CD4-positive, alpha-beta T cell (primary cell): ENCODE data around the gene COMTD1. TPM values are rescaled to one million over a fixed set of nuclear protein-coding genes. Genes with fewer than 3 reads are reported as not detected.
A peak's percentile ranks its signal among the peaks of the same experiment; 100 is the strongest.

Experiments used
- ATAC-seq: fragments of 200-7000 bp; cut with Tn5 transposase; one replicate; pipeline ENCODE4 v1.10.0; 2022; ENCODE audit warnings: mild to moderate bottlenecking; ENCODE audit not compliant: poor library complexity
- CTCF ChIA-PET: fragments of 350-600 bp; sonication (Branson Sonifier 250); formaldehyde crosslinking; loops from one replicate; lab custom pipeline; 2021; ENCODE audit warnings: antibody characterized with exemption, inconsistent platforms; lab: Charles Lee
- POLR2A ChIA-PET: fragments of 350-600 bp; sonication (Branson Sonifier 250); formaldehyde crosslinking; loops from one replicate; lab custom pipeline; 2021; ENCODE audit warnings: antibody characterized with exemption, inconsistent platforms; lab: Charles Lee
- DNase-seq, 14 experiments: peaks; one replicate each; pipeline ENCODE4 v3.0.0-alpha.2; 2013 to 2020; ENCODE audit warnings: mixed read lengths in 2 of 14
- H3K27ac ChIP-seq, 2 donors: one replicate each; pipeline versions ENCODE4 v1.5.1 to v1.7.0; 2013; ENCODE audit warnings: low read length in 2 of 2, low read depth in 1 of 2, mild to moderate bottlenecking in 1 of 2
- H3K27me3 ChIP-seq, 2 experiments: 1 replicate in 1 of 2; 2 replicates in 1 of 2; pipeline versions ENCODE4 v1.6.1 to v1.7.0; 2013; ENCODE audit warnings: low read length in 2 of 2, control low read depth in 1 of 2, mild to moderate bottlenecking in 1 of 2, moderate library complexity in 1 of 2; ENCODE audit not compliant: insufficient read depth in 2 of 2, control insufficient read depth in 1 of 2
- H3K36me3 ChIP-seq: one replicate; pipeline ENCODE4 v1.6.1; 2013; ENCODE audit warnings: low read length, control low read depth; ENCODE audit not compliant: insufficient read depth
- H3K4me1 ChIP-seq: one replicate; pipeline ENCODE4 v1.6.1; 2013; ENCODE audit warnings: low read length, control low read depth; ENCODE audit not compliant: insufficient read depth
- H3K4me3 ChIP-seq: one replicate; pipeline ENCODE4 v1.5.1; 2013; ENCODE audit warnings: mild to moderate bottlenecking, low read length, moderate library complexity
- H3K9me3 ChIP-seq, 2 experiments: 1 replicate in 1 of 2; 2 replicates in 1 of 2; pipeline versions ENCODE4 v1.6.1 to v1.7.0; 2013; ENCODE audit warnings: low read length in 2 of 2, mild to moderate bottlenecking in 2 of 2, control low read depth in 1 of 2, moderate library complexity in 1 of 2; ENCODE audit not compliant: control insufficient read depth in 1 of 2, insufficient read depth in 1 of 2
- H3K27ac Mint-ChIP-seq: one replicate; pipeline ENCODE4 v1.8.0; 2020; ENCODE audit warnings: mixed read lengths
- H3K27me3 Mint-ChIP-seq: one replicate; pipeline ENCODE4 v1.8.0; 2021; ENCODE audit warnings: mixed read lengths
- H3K36me3 Mint-ChIP-seq: one replicate; pipeline ENCODE4 v1.8.0; 2021; ENCODE audit warnings: low read depth, mixed read lengths
- H3K4me1 Mint-ChIP-seq: one replicate; pipeline ENCODE4 v1.8.0; 2021; ENCODE audit warnings: low read depth, mixed read lengths
- H3K4me3 Mint-ChIP-seq: one replicate; pipeline ENCODE4 v1.8.0; 2020; ENCODE audit warnings: mild to moderate bottlenecking, mixed read lengths
- H3K9me3 Mint-ChIP-seq: one replicate; pipeline ENCODE4 v1.8.0; 2020; ENCODE audit warnings: mixed read lengths
- intact Hi-C, 2 experiments: fragments of 100-400 bp; cut with DNase I in 1 of 2; cut with micrococcal nuclease in 1 of 2; formaldehyde crosslinking; loops; one replicate each; pipeline versions ENCODE4 v1.15.1 to v1.9.0; 2023 to 2025; cut with DNase I, micrococcal nuclease
- total RNA-seq, 174 experiments: library from RNA in 2 of 174; stranded (reverse) in 2 of 174; gene quantifications; one replicate each; pipeline ENCODE4 v1.2.3 and lab custom pipeline; 2021 to 2026
- TF ChIP-seq, protein P1 (sequence below): fragments of 200-600 bp; IDR thresholded peaks from one replicate; pipeline ENCODE4 v1.8.0; 2022; ENCODE audit warnings: antibody characterized with exemption, mild to moderate bottlenecking

The COMTD1 gene
- total RNA-seq, 2 experiments from 2014 or later, result 9.5 to 10.5 TPM

- no peaks in the 10 kb centered on the region for H3K27me3 ChIP-seq
- Mint-ChIP-seq H3K36me3 (peaks cover 36% of the 10 kb centered on the region), H3K4me3 (peak overlapping the region; percentile 87), H3K27ac (peak overlapping the region; percentile 90), H3K4me1 (peaks cover 33% of the 10 kb centered on the region), H3K27me3 (no peaks in the 10 kb centered on the region), H3K9me3 (no peaks in the 10 kb centered on the region)
- ChIA-PET CTCF (interaction anchor here (0.9 to 5.0 kb wide), 5 partner anchors 24 to 991 kb away, joined by 3 to 105 read pairs (median 15); partner anchors contain the start of gene VDAC2), POLR2A (interaction anchor here (0.6 to 9.2 kb wide), 10 partner anchors 10 to 1068 kb away, joined by 3 to 208 read pairs (median 6); partner anchors contain the start of genes KAT6B, SAMD8 and VDAC2)
- H3K4me3 ChIP-seq, result peak overlapping the region; percentile 80
- intact Hi-C loops, result loop anchor here (1.0 to 10.0 kb wide), 7 partner anchors 25 to 1360 kb away; partner anchors contain the start of genes VDAC2 (in 2 of the 2), ADK (in 1 of the 2), AP3M1 (in 1 of the 2) and CAMK2G (in 1 of the 2)
- TF ChIP-seq, protein P1, sequence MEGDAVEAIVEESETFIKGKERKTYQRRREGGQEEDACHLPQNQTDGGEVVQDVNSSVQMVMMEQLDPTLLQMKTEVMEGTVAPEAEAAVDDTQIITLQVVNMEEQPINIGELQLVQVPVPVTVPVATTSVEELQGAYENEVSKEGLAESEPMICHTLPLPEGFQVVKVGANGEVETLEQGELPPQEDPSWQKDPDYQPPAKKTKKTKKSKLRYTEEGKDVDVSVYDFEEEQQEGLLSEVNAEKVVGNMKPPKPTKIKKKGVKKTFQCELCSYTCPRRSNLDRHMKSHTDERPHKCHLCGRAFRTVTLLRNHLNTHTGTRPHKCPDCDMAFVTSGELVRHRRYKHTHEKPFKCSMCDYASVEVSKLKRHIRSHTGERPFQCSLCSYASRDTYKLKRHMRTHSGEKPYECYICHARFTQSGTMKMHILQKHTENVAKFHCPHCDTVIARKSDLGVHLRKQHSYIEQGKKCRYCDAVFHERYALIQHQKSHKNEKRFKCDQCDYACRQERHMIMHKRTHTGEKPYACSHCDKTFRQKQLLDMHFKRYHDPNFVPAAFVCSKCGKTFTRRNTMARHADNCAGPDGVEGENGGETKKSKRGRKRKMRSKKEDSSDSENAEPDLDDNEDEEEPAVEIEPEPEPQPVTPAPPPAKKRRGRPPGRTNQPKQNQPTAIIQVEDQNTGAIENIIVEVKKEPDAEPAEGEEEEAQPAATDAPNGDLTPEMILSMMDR, result no peak
- peak overlapping the region in 1 of 2 donors; percentile 66 for H3K27ac ChIP-seq
- H3K36me3 ChIP-seq, result peaks cover 22% of the 10 kb centered on the region
- H3K4me1 ChIP-seq, result peaks cover 30% of the 10 kb centered on the region
- DNase-seq (peak in 6 of 14 experiments; percentile 5 to 39 (median 11)), ATAC-seq (no peak)
- H3K9me3 ChIP-seq, result no peaks in the 10 kb centered on the region
These were observed 928 bp downstream of the COMTD1 start for GRCh38 chr10:75234683-75235374.

DNA sequence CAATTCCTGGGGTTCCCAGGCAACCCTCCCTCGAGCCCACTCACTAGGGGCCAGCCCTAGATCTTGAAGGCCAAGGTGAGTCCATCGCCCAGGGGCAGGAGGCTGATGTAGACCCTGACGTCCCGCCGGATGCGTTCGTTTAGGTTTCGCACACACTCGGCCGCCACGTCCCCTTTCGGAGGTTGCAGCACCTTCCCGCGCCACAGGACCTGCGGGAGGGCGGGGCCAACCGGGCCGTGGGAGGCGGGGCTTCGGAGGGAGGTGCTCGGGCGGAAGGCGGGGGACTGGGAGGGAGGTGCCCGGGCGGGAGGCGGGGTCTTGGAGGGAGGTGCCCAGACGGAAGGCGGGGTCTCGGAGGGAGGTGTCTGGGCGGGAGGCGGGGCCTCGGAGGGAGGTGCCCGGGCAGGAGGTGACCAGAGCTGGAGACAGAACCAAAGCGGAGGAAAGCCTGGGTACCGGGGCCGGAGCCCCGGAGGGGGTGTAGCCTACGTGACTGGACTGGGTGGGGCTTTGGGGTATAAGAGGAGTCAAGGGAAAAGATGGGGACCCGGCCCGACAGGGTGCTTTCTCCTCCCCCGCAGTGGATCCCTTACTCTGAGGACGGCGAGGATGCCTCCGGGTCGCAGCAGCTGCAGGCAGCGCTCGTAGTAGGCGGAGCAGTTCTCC, 1.6 kb downstream of the COMTD1 start:
- Mint-ChIP-seq H3K9me3 (no peaks in the 10 kb centered on the region), H3K36me3 (peaks cover 43% of the 10 kb centered on the region), H3K4me1 (peaks cover 33% of the 10 kb centered on the region), H3K27ac (peak overlapping the region; percentile 90), H3K4me3 (peak overlapping the region; percentile 87), H3K27me3 (no peaks in the 10 kb centered on the region)
- H3K36me3 ChIP-seq, result peaks cover 28% of the 10 kb centered on the region
- intact Hi-C loops, result loop anchor here (1.0 to 10.0 kb wide), 7 partner anchors 24 to 1359 kb away; partner anchors contain the start of genes VDAC2 (in 2 of the 2), ADK (in 1 of the 2), AP3M1 (in 1 of the 2) and CAMK2G (in 1 of the 2)
- H3K9me3 ChIP-seq, result no peaks in the 10 kb centered on the region
- H3K4me3 ChIP-seq, result peak overlapping the region; percentile 80
- DNase-seq, result peak; percentile 97 to 100 (median 98)
- CTCF ChIA-PET, result interaction anchor here (1.2 to 5.0 kb wide), 4 partner anchors 24 to 990 kb away, joined by 4 to 105 read pairs (median 32); partner anchors contain the start of gene VDAC2
- H3K4me1 ChIP-seq, result peaks cover 30% of the 10 kb centered on the region
- TF ChIP-seq, protein P1, result no peak
- ATAC-seq, result peak; percentile 74
- no peaks in the 10 kb centered on the region for H3K27me3 ChIP-seq
- POLR2A ChIA-PET, result interaction anchor here (0.6 to 9.2 kb wide), 8 partner anchors 9 to 408 kb away, joined by 3 to 208 read pairs (median 6); partner anchors contain the start of genes KAT6B, SAMD8 and VDAC2
- peak overlapping the region; percentile 73 to 88 for H3K27ac ChIP-seq
